Subcutaneous abdominal adipose tissue (tissue), 5 donors: Measurements from ENCODE around the gene ABCC6.
A peak's percentile ranks its signal among the peaks of the same experiment; 100 is the strongest.
"Not testable (repeated sequence)": the region's sequence is repeated elsewhere in the genome, so short reads cannot be mapped to it uniquely, and the experiment has no call there.

Experiments
- H3K27ac ChIP-seq: one replicate; pipeline ENCODE4 v1.7.0; 2013; ENCODE audit warnings: low read depth, mild to moderate bottlenecking, inconsistent platforms, low read length, moderate library complexity
- H3K27me3 ChIP-seq, 5 donors: one replicate each; pipeline ENCODE4 v1.7.0; 2013; ENCODE audit warnings: low read length in 5 of 5, inconsistent platforms in 1 of 5; ENCODE audit not compliant: control insufficient read depth in 5 of 5, insufficient read depth in 4 of 5
- H3K36me3 ChIP-seq, 5 donors: one replicate each; pipeline ENCODE4 v1.7.0; 2013; ENCODE audit warnings: low read length in 5 of 5; ENCODE audit not compliant: control insufficient read depth in 5 of 5, insufficient read depth in 5 of 5
- H3K4me1 ChIP-seq, 5 donors: one replicate each; pipeline ENCODE4 v1.7.0; 2013; ENCODE audit warnings: low read length in 5 of 5, mild to moderate bottlenecking in 3 of 5, moderate library complexity in 1 of 5; ENCODE audit not compliant: control insufficient read depth in 5 of 5, insufficient read depth in 5 of 5
- H3K4me3 ChIP-seq, 5 donors: one replicate each; pipeline ENCODE4 v1.7.0; 2013; ENCODE audit warnings: low read length in 5 of 5, low read depth in 1 of 5
- H3K9ac ChIP-seq, 5 donors: one replicate each; pipeline ENCODE4 v1.7.0; 2013; ENCODE audit warnings: low read length in 5 of 5, mild to moderate bottlenecking in 4 of 5, moderate library complexity in 3 of 5
- H3K9me3 ChIP-seq, 5 donors: one replicate each; pipeline ENCODE4 v1.7.0; 2013; ENCODE audit warnings: low read length in 5 of 5; ENCODE audit not compliant: control insufficient read depth in 5 of 5
- donor health status: healthy.
- donor health status: healthy.
- donor health status: healthy.
- donor health status: healthy.
- donor health status: healthy.

Gene ABCC6

DNA sequence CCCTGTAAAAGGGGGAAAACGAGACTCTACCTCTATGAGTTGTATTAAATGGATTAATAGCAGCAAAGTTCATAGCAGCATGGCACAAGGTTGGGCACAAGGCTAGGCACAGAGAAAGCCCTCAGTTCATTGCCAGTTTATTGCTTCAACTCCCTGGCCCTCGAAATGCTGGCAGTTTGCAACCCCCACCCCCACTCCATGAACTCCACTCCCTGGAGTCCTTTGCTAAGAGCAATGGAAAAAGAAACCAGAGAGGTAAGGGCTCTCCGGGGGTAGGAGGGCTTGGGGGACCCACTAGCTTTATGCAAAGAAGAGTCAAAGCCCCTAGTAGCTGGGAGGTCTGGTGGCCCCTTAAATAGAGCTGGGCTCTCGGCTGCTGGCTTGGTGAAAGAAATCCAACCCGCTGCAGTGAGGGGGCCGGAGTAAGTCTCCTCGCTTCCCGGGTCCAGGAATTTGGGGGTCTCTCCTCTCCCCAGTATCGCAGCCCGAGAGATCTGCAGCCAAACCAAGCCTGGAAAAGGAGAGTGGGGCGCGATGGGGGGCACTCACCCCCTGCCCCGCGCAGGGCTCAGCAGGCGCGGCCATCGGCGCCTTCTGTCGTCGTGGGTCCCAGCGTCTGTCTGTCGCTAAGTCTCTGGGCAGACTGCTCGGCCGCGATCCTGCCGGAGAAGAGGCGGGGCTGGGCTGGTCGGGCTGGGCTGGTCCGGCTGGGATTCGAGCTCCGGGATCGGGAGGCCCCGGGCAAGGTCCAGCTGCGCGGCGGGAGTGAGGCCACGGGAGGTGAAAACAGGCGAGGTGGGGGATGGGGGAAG is at the start of gene ABCC6:
Gene ABCC6 (minus strand): TSS at position 645 of the 812 bp plus-strand sequence. CDS start 60 bp downstream, at position 585.
- not testable (repeated sequence) for H3K4me1 ChIP-seq, H3K9ac ChIP-seq, H3K27me3 ChIP-seq, H3K27ac ChIP-seq, H3K36me3 ChIP-seq, H3K9me3 ChIP-seq
- H3K4me3 ChIP-seq: peak within 1 kb of the TSS in 4 of 5 donors; percentile 18 to 51 (median 34)

DNA sequence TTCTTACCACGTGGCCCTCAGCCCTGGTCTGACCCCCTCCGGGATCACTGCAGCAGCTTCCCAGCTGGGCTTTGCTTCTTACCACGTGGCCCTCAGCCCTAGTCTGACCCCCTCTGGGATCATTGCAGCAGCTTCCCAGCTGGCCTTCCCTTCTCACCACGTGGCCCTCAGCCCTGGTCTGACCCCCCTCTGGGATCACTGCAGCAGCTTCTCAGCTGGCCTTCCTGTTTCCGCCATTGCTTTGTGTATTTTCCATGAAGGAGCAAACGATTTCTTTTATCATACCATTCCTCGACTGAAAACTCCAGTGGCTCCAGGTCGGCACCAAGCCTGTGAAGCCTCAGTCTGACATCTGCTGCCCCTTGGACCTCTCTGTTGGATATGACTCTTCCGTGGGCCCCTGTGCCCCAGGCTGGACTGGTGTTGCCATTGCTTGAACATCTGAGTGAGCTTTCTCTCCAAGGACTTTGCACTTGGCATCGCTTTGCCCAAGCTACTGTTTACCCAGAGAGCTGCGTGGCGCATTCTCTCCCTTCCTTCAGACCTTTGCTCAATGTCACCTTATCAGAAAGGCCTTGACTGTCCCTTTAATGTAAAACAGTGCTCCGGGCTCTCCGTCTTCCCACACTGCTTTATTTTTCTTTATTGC is 49.4 kb upstream of the ABCC6 start:
- H3K27me3 ChIP-seq, H3K4me3 ChIP-seq, H3K27ac ChIP-seq, H3K36me3 ChIP-seq, H3K9ac ChIP-seq, H3K4me1 ChIP-seq, H3K9me3 ChIP-seq: not testable (repeated sequence)

DNA sequence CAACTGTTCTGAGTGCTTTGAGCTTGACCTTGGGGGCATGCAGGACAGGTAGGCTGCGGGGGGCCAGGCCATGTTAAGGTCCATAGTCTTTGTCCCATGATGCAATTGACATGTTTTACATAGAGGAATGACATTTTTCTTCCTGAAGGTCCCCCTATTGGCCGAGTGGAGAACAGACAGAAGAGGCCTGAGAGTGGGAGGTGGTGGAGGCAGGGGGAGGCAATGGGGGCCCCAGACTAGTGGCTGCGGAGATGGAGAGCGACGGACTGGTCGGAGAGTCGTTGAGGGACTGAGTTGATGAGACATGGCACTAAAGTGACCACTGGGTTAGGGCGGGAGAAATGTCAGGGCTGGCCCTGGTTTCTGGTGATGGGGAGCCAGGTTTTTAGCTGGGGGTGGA is 48.4 kb upstream of the ABCC6 start:
- H3K4me1 ChIP-seq, H3K36me3 ChIP-seq, H3K27ac ChIP-seq, H3K4me3 ChIP-seq, H3K9me3 ChIP-seq, H3K27me3 ChIP-seq, H3K9ac ChIP-seq: not testable (repeated sequence)

DNA sequence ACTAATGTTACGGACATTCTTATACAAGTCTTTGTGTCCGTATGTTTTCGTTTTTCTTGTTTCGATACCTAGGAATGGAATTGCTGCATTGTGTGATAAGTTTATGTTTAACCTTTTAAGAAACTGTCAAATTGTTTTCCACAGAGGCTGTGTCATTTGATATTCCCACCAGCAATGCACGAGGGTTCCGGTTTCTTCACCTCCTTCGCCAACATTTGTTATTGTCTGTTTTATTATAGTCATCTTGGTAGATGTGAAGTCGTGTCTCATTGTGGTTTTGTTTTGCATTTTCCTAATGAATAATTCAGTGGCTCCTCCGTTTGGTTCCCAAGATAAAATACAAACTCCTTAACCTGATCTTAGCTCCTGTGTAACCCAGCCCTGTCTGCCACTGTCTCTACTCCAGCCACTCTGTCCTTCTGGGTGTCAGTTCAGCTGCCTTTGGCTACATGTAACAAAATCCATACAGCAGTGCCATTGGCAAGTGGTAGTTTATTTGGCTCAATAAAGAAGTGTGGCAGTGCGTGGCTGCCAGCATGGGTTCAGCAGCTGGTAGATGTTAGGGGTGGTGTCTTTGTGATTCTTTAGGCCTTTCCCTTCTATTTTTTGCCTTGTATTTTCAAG is 45.0 kb upstream of the ABCC6 start:
- not testable (repeated sequence) for H3K27ac ChIP-seq, H3K4me1 ChIP-seq, H3K9me3 ChIP-seq, H3K4me3 ChIP-seq, H3K36me3 ChIP-seq, H3K27me3 ChIP-seq, H3K9ac ChIP-seq

DNA sequence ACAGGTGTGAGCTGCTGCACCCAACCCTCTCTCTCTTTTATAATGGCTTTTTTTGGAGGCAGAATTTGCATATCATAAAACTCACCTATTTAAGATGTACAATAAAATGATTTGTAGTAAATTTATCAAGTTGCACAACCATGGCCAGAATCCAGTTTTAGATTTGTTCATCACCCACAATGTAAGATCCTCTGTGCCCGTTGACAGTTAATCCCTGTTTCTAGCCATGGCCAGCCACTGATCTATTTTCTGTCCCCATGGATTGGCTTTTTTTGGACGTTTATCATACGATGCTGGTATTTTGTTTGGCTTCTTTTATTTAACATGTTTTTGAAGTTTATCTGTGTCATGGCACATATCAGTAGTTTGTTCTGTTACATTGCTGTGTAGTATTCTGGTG is 44.4 kb upstream of the ABCC6 start:
- not testable (repeated sequence) for H3K4me3 ChIP-seq, H3K27ac ChIP-seq, H3K9me3 ChIP-seq, H3K4me1 ChIP-seq, H3K27me3 ChIP-seq, H3K9ac ChIP-seq, H3K36me3 ChIP-seq

DNA sequence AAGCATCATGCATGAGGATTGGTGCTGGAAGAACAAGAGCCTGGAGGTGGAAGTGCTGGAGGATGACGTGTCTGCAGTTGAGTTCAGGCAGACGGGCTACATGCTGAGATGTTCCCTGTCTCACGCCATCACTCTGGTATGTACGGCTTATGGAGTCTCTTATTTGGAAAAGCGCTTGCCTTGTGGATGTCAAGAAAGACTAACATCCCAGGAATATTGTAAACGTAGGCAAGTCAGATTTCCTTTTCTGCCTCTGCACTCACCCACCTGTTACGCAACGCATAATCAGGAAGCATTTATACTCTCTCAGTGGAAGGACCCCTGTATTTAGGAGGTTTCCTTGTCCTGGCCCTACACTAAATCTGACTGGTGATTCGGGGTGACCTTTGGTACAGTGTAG is 41.8 kb upstream of the ABCC6 start:
- H3K9ac ChIP-seq, H3K36me3 ChIP-seq, H3K27ac ChIP-seq, H3K4me3 ChIP-seq, H3K9me3 ChIP-seq, H3K4me1 ChIP-seq, H3K27me3 ChIP-seq: not testable (repeated sequence)

DNA sequence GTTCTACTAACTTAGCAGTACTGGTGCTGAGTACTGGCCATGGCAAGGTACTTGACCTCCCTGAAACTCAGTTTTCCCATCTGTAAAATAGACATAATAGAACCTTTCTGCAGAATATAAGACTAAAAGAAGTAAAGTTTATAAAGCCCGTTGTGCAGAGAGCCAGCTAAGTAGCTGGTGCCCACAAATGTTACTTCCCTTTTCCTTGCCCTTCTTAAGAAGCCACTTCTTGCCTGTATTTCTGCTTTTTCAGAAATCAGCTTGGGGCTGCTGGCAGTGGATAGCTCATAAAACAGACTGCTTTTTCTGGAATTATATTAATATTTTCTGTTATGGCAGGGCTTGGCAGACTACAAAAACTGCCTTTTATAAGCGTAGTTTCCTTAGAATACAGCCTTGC is 40.7 kb upstream of the ABCC6 start:
- not testable (repeated sequence) for H3K9me3 ChIP-seq, H3K36me3 ChIP-seq, H3K4me1 ChIP-seq, H3K9ac ChIP-seq, H3K4me3 ChIP-seq, H3K27ac ChIP-seq, H3K27me3 ChIP-seq

DNA sequence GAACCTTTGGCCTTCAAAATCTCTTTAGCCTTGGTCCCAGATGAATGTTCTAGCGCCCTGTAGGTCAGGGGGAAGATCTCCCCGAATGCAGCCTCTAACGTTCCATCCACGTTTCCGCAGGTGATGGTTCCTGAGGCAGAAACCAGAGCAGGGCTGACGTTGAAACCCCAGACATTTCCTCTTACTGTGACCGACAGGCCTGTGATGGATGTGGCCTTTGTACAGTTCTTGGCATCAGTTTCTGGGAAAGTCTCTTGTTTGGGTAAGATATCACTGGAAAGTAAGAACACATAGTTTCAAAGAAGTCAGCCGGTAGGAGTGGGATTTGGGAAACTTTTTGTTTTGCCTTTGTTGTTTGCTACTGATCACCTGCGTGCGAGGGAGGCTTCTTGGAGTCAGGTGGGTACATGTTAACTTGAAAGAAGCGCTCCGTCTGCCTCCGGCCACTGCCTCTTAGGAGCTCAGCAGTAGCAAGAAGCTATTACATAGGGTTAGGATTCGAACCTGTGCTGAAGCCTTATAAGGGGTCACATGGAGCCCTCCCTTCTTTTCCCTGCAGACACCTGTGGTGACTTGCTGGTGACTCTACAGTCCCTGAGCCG is 39.8 kb upstream of the ABCC6 start:
- H3K9ac ChIP-seq, H3K27me3 ChIP-seq, H3K27ac ChIP-seq, H3K9me3 ChIP-seq, H3K4me1 ChIP-seq, H3K36me3 ChIP-seq, H3K4me3 ChIP-seq: not testable (repeated sequence)

DNA sequence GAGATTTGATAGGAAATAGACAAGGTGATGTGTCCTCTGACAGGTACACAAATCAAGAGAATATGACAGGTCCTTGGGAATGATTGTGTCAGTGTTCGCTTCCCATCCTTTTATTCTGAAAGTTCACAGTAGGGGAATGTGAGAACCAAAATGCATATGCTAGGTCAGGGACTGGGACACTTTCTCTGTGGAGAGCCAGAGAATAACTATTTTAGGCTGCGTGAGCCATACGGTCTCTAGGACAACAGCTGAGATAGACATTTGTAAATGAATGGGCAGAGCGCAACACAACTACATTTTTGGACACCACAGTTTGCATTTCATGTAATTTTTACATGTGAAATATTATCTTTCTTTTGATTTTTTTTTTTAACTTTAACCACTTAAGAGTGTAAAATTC is 36.7 kb upstream of the ABCC6 start:
- H3K27ac ChIP-seq, H3K9me3 ChIP-seq, H3K36me3 ChIP-seq, H3K9ac ChIP-seq, H3K4me3 ChIP-seq, H3K4me1 ChIP-seq, H3K27me3 ChIP-seq: not testable (repeated sequence)

DNA sequence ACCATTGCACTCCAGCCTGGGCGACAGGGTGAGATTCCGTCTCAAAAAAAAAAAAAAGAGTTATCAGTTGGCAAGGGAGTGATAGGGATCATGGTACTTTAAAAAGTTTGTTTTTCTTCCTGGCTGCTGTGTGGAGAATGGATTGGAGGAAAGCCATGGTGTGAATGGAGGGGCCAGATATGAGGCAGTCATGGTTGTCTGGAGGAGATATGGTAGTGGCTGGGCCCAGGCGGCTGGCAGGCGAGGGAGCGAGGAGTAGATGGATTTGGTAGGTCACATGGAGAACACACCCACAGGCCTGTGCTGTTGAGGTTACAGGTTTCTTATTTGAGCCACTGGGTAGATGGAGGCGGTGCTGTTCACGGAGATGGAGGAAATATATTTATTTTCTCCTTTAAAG is 35.5 kb upstream of the ABCC6 start:
- not testable (repeated sequence) for H3K9me3 ChIP-seq, H3K36me3 ChIP-seq, H3K9ac ChIP-seq, H3K4me3 ChIP-seq, H3K27me3 ChIP-seq, H3K4me1 ChIP-seq, H3K27ac ChIP-seq
